ENCODE data around the gene OR2V1.

Gene OR2V1

DNA sequence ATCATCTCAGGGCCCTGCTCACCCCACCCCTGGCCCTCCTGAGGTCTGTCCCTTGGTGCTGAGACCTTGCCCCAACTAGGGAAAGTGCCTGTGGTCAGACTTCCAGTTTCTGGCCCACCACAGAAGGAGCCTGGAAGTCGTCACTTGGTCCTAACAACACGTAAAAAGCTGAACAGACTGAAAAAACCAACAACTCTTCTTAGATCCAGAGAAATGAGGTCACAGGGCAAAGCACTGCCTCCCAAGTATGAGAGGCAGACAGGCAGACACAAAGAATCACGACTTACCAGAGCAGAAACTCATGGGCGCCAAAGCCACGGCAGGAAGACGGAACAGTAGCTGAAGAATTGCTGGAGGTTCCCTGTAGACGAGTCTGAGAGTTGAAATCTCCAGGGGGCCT lies 38.5 kb downstream of the OR2V1 start:
- FAIRE-seq: no peak
- DNase-seq (ENCODE audit: insufficient read length, low spot score): no peak
- TF ChIP-seq TAF1 (IDR thresholded peaks at IDR 0.05; ENCODE audit: low read depth, low read length): no peak
- TF ChIP-seq POLR2A (IDR thresholded peaks at IDR 0.05; ENCODE audit: low read depth, low read length): no peak

DNA sequence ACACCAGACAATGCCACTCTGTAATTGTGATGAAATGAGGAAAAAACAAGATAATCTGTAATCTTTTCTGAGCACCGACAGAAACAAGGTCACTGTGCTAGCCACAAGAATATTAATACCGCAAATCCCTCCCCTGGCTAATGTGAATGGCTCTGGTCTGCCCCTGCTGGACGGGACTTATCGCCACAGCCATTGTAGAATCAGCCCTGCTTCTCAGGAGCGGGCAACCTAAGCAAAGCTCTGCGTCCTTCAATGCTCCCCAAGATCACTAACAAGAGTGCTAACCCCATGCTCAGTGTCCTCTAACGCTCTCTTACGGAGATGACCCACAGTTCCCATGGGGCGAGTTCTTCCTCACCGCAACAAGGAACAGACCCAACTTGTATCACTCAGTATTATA lies 42.7 kb downstream of the OR2V1 start:
- FAIRE-seq (no peak), DNase-seq (ENCODE audit: insufficient read length, low spot score) (peak; percentile 26)

DNA sequence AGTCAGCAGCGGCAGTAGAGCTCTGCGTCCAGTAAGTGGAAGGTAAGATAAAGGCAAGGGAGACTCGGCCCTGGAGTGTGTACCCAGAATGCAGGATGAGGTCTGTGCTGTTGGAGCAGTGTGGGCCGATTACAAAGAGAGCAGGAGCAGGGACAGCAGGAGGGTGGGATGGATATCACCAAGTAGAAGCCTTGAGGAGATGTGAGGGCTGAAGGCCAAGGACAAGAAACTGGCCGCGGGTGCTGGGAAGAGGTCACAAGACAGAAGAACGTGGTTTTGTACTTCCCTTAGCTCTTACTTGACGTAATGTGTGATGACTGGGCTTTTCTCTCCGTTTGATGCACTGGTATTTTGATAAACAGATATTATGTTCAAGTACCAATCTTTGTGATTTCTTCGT lies 43.7 kb downstream of the OR2V1 start:
- TF ChIP-seq PAX5 (IDR thresholded peaks at IDR 0.05; ENCODE audit: insufficient read depth, low read length, severe bottlenecking) (no peak), POLR2A (IDR thresholded peaks at IDR 0.05; ENCODE audit: low read depth, low read length) (no peak), POLR2AphosphoS5 (IDR thresholded peaks at IDR 0.05; ENCODE audit: low read depth, low read length) (no peak), POU2F2 (IDR thresholded peaks at IDR 0.05; ENCODE audit: low read depth, low read length) (no peak), TAF1 (IDR thresholded peaks at IDR 0.05; ENCODE audit: low read depth, low read length) (no peak), SPI1 (IDR thresholded peaks at IDR 0.05; ENCODE audit: low read depth, low read length) (no peak)
- no peak for FAIRE-seq
- no peak for DNase-seq (ENCODE audit: insufficient read length, low spot score)

More for the DNA sequence above, 42.7 kb downstream of the OR2V1 start:
- no peak for TF ChIP-seq POU2F2 (IDR thresholded peaks at IDR 0.05; ENCODE audit: low read depth, low read length)
- TF ChIP-seq SPI1 (IDR thresholded peaks at IDR 0.05; ENCODE audit: low read depth, low read length): no peak
- TF ChIP-seq POLR2A (IDR thresholded peaks at IDR 0.05; ENCODE audit: low read depth, low read length): no peak
- TF ChIP-seq TAF1 (IDR thresholded peaks at IDR 0.05; ENCODE audit: low read depth, low read length): no peak
- no peak for TF ChIP-seq PAX5 (IDR thresholded peaks at IDR 0.05; ENCODE audit: insufficient read depth, low read length, severe bottlenecking)
- no peak for TF ChIP-seq POLR2AphosphoS5 (IDR thresholded peaks at IDR 0.05; ENCODE audit: low read depth, low read length)

DNA sequence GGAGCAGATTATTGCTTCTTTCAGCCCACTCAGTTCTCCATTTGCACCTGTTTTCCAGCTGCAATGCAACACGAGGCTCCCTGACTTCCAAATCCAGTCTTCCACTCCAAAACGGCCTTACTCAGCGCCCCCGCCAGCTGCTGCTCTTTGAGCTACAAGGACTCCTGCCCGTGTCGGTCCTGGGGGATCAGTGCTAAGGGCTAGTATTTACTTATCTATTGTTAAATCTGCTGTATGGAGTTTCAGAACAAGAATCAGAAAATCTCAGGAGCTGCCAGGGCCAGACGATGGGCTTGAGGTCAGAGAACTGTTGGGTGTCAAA lies 44.1 kb downstream of the OR2V1 start:
- DNase-seq (ENCODE audit: insufficient read length, low spot score): no peak
- TF ChIP-seq POLR2A (IDR thresholded peaks at IDR 0.05; ENCODE audit: low read depth, low read length) (no peak), POLR2AphosphoS5 (IDR thresholded peaks at IDR 0.05; ENCODE audit: low read depth, low read length) (no peak), TAF1 (IDR thresholded peaks at IDR 0.05; ENCODE audit: low read depth, low read length) (no peak), SPI1 (IDR thresholded peaks at IDR 0.05; ENCODE audit: low read depth, low read length) (no peak), POU2F2 (IDR thresholded peaks at IDR 0.05; ENCODE audit: low read depth, low read length) (no peak), PAX5 (IDR thresholded peaks at IDR 0.05; ENCODE audit: insufficient read depth, low read length, severe bottlenecking) (no peak)
- no peak for FAIRE-seq

DNA sequence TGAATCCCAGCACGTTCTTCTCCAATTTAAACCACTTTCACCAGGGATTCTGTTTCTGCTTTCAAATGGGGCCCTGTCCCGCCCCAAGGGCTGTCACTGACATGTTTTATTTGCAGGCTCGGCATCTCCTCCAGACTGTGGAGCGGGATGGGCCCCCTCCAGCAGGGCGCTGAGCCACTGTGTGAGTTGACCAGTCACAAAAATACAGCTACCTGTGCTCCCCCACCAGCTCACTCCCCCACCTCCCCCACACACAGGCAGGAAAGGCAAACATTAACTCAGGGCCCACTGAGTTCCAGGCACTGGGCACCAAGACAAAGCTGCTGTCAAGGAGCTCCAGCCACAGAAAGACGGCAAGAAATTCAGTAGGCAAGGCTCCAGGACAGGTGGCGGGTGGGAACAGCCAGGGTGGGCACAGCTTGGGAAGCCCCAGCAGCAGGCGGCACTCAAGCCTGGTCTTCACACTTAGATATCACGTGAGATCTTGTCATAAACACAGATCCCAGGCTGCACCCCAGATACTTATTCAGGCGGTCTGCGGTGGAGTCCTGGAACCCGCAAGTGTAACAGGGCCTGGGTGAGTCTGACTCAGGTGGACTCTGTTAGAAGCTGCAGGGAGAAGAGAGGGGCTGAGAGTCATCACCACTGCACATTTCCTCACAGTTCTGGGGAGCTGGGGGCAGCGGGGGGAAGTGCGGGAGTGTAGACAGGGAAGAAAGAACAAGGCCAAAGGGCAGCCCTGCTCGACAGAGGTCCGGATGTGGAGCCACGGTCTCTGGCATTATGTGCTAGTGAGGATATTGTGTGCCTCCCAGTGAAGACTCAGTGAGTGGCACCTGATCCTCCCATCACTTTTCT lies 44.7 kb downstream of the OR2V1 start:
- DNase-seq (ENCODE audit: insufficient read length, low spot score): no peak
- no peak for FAIRE-seq
- TF ChIP-seq POU2F2 (IDR thresholded peaks at IDR 0.05; ENCODE audit: low read depth, low read length) (no peak), POLR2A (IDR thresholded peaks at IDR 0.05; ENCODE audit: low read depth, low read length) (no peak), SPI1 (IDR thresholded peaks at IDR 0.05; ENCODE audit: low read depth, low read length) (no peak), TAF1 (IDR thresholded peaks at IDR 0.05; ENCODE audit: low read depth, low read length) (no peak), PAX5 (IDR thresholded peaks at IDR 0.05; ENCODE audit: insufficient read depth, low read length, severe bottlenecking) (no peak), POLR2AphosphoS5 (IDR thresholded peaks at IDR 0.05; ENCODE audit: low read depth, low read length) (no peak)

DNA sequence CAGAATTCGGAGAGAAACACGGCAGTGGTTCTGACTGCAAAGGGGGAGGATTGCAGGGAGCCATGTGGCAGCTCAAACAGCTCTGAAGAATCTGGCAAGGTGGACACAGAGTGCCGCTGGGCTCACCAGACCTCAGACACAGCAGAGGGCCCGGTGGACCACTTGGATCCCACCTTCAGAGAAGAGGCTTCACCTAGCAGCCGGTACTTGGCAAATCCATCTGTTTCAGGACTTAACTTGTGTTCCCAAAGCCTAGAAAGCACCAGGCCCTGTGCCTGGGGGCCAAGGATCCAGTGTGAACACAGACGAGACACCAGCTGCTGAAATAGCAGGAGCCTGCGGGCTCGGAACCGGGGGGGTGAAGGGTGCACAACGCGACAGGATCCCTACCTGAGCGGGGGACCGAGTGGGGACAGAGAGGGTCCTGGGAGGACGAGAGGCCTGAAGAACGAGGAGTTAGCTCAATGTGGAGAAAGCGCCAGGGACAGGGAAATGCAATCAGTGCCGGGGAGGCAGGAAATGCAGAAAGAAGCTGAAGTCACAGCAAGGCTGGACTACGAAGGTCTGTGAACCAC lies 46.3 kb downstream of the OR2V1 start:
- FAIRE-seq: no peak
- TF ChIP-seq POLR2A (IDR thresholded peaks at IDR 0.05; ENCODE audit: low read depth, low read length) (no peak), POLR2AphosphoS5 (IDR thresholded peaks at IDR 0.05; ENCODE audit: low read depth, low read length) (no peak), POU2F2 (IDR thresholded peaks at IDR 0.05; ENCODE audit: low read depth, low read length) (no peak), TAF1 (IDR thresholded peaks at IDR 0.05; ENCODE audit: low read depth, low read length) (no peak), PAX5 (IDR thresholded peaks at IDR 0.05; ENCODE audit: insufficient read depth, low read length, severe bottlenecking) (no peak), SPI1 (IDR thresholded peaks at IDR 0.05; ENCODE audit: low read depth, low read length) (no peak)
- DNase-seq (ENCODE audit: insufficient read length, low spot score): no peak

DNA sequence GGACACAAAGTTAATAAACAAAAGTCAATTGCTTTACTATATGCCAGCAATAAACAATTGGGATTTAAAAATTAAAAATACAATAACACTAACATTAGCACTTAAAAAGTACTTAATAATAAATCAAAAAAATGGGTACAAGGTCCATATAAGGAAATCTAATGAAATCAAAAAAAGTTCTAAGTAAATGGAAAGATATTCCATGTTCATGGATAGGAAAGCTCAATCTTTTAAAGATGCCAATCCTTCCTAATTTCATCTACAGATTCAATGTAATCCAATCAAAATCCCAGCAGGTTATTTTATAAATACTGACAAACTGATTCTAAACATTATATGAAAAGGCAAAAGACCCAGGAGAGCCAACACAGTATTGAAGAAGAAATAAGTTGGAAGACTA lies 49.0 kb downstream of the OR2V1 start:
- FAIRE-seq (no peak), DNase-seq (ENCODE audit: insufficient read length, low spot score) (no peak)
- TF ChIP-seq TAF1 (IDR thresholded peaks at IDR 0.05; ENCODE audit: low read depth, low read length): no peak
- TF ChIP-seq POU2F2 (IDR thresholded peaks at IDR 0.05; ENCODE audit: low read depth, low read length): no peak
- TF ChIP-seq POLR2A (IDR thresholded peaks at IDR 0.05; ENCODE audit: low read depth, low read length): no peak
- TF ChIP-seq SPI1 (IDR thresholded peaks at IDR 0.05; ENCODE audit: low read depth, low read length): no peak

DNA sequence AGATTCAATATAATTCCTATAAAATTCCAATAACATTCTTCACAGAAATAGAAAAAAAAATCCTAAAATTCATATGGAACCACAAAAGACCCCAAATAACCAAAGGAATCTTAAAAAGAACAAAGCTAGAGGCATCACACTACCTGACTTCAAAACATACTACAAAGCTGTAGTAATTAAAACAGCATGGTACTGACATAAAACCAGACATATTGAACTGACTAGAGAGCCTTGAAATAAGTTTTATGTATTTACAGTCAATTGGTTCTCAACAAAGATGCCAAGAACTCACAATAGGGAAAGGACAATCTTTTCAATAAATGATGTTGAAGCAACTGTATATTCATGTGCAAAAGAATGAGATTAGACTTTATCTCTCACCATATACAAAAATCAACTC lies 54.0 kb downstream of the OR2V1 start:
- FAIRE-seq: no peak
- no peak for DNase-seq (ENCODE audit: insufficient read length, low spot score)
- no peak for TF ChIP-seq POLR2AphosphoS5 (IDR thresholded peaks at IDR 0.05; ENCODE audit: low read depth, low read length)
- no peak for TF ChIP-seq PAX5 (IDR thresholded peaks at IDR 0.05; ENCODE audit: insufficient read depth, low read length, severe bottlenecking)
- no peak for TF ChIP-seq SPI1 (IDR thresholded peaks at IDR 0.05; ENCODE audit: low read depth, low read length)
- no peak for TF ChIP-seq TAF1 (IDR thresholded peaks at IDR 0.05; ENCODE audit: low read depth, low read length)
